GM21737 (cell line): ENCODE data around the gene SRM.
"Not testable (repeated sequence)": the region's sequence is repeated elsewhere in the genome, so short reads cannot be mapped to it uniquely, and the experiment has no call there.

Experiments
- ATAC-seq: cut with Tn5 transposase; IDR thresholded peaks from one replicate; pipeline ENCODE4 v1.9.1; 2021; ENCODE audit warnings: mild to moderate bottlenecking, moderate library complexity; ENCODE audit not compliant: unreplicated experiment

SRM gene

GRCh38 chr1:11045428-11046269 is 14.2 kb downstream of the SRM start:
- ATAC-seq: no peak

DNA sequence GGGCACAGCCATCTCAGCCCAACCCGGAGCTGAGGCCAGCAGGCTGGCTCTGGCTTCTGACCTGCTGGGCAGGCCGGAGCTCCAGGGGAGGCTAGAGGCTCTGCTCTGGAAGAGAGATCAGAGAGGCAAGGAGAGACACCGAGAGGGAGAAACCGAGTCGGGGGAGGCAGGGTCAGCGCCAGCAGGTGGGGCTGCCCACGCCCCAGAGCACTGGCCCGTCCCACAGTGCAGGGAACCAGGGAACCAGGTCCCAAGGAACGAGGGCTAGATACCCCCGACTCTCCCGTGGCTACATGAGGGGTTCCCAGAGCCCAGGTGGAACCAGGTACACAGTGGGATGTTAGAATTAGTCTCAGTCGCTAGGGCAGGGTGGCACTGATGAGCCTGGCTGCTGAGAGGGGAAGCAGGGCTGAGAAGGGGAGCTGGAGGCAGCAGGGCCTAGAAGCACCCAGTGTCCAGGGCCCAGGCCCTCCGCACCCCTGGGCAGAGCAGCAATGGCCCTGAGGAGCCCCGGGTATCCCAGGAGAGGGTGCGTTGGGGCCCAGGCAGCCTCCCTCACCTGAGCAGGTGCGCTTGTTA is 14.9 kb downstream of the SRM start:
- no peak for ATAC-seq

DNA sequence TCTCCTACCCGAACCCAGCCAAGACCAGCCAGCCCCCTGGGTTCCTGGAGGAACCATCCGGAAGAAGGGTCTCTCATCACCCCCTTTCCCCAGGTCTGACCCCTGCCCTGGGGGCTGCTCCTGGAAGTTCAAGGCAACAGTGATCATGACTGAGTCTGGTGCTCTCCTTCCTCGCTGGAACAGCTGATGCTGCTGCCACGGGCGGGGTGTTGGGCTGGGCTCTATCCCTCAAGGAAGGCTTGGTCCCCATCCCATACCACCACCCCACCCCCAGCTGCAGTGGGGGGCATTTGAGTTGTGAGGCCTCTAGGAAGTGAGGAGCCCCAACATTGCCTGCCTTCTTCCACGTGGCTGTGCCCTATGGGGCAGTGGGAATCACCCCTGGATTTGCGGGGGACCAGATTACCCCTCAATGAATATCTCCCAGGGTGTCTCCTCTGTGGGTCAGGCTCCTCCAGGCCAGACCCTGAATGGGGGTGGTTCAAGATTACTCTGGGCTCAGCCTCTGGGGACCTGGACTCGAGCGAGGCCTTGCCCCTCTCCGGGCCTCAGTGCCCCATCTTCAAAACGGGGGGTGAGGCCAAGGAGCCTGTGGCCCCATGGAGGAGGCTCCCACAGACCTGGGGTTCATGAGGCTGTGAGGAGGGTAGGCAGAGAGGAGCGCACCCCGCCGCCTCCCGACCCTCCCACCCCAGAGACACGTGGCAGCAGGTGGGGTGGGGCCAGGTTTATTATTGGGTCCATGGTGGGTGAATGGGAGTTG is 15.6 kb downstream of the SRM start:
- no peak for ATAC-seq

GRCh38 chr1:11042995-11043874 is 16.6 kb downstream of the SRM start:
- ATAC-seq: no peak

GRCh38 chr1:11042065-11042464 is 17.8 kb downstream of the SRM start:
- no peak for ATAC-seq

DNA sequence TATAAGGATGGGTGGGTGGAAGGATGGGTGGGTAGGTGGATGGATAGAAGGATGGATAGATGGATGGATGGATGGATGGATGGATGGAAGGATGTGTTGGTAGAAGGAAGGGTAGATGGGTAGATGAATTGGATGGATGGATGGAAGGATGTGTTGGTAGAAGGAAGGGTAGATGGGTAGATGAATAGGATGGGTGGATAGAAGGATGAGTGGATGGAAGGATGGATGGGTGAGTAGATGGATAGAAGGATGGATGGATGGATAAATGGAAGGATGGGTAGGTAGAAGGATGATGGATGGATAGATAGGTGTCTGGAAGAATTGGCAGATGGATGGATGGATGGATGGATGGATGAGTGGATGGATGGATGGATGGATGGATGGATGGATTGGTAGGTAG is 18.8 kb downstream of the SRM start:
- no peak for ATAC-seq

- ATAC-seq: not testable (repeated sequence)
These were observed 19.8 kb downstream of the SRM start for GRCh38 chr1:11040105-11040429.

- ATAC-seq: no peak
These were observed 20.3 kb downstream of the SRM start for GRCh38 chr1:11039351-11040104.

DNA sequence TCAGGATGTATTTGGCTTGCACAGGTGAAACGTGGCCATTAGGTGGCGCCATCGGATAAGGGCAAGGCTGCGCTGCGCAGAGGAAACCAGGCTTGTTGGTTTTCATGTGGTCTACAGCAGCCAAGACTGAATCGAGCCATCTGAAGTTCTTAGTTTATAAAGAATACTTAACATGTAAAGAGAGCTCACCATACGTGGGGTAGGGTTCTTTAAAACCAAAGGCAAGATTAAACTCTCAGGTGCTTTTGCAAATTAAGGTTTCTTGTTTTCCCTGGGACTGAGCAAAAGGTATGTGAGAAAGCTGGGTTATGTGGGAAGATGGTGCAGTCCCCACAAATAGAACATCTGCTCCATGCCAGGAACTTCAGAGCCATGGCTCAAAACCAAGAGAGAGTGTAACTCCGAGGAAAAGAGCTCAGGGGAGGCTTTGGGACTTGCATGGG is 22.1 kb downstream of the SRM start:
- no peak for ATAC-seq

DNA sequence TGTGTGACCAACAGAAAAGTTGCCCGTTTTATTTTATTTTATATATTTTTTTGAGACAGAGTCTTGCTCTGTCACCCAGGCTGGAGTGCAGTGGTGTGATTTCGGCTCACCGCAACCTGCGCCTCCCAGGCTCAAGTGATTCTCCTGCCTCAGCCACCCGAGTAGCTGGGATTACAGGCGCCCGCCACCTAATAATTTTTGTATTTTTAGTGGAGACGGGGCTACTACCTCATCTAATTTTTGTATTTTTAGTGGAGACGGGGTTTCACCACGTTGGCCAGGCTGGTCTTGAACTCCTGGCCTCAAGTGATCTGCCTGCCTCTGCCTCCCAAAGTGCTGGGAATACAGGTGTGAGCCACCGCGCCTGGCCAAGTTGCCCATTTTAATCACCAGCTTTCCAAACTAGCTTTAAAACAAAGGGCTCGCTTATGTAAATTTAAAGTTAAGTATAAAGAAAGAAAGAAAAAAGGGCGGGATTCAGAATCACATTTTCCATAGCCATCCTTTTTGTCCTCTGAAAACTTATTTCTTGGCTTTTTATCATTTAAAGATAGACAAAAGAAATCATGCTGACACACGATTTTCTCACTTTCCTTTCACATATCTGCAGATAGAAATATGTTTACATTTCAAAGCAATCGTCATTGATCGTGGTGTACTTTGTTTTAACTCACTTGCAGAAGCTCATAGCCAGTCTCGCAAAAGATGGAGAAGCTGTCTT is 22.6 kb downstream of the SRM start:
- not testable (repeated sequence) for ATAC-seq

DNA sequence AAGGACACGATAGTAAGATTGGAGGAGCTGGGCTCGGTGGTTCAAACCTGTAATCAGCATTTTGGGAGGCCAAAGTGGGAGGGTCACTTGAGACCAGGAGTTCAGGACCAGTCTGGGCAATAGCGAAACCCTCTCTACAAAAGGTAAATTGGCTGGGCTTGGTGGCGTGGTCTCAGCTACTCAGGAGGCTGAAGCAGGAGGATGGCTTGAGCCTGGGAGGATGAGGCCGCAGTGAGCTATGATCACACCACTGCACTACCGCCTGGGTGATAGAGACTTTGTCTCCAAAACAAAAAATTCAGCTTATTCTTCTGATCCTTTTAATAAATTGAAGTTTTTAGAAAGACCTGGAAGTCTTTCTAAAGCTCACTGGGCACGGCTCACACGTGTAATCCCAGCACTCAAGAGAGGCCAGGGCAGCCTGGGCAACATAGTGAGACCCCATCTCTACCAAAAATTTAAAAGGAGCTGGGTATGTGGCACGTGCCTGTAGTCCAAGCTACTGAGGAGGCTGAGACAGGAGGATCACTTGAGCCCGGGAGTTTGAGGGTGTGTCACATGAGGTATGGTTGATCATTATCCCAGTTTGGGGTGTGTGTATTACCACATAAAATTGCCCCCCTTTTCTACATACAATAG is 28.1 kb downstream of the SRM start:
- no peak for ATAC-seq

DNA sequence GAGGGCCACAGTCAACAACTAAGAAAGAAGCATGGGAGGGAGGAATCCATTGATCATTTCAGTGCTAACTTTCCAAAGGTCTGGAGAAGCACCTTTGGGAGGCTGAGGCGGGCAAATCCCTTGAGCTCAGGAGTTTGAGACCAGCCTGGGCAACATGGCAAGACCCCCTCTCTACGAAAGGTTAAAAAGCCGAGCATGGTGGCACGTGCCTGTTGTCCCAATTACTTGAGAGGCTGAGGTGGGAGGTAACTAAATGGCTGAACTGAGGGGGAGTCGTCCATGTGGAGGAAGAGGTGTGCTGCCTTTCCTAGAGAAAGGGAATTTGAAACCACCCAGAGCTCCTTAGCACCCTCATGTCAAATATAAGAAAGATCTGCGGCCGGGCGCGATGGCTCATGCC is 29.0 kb downstream of the SRM start:
- no peak for ATAC-seq

DNA sequence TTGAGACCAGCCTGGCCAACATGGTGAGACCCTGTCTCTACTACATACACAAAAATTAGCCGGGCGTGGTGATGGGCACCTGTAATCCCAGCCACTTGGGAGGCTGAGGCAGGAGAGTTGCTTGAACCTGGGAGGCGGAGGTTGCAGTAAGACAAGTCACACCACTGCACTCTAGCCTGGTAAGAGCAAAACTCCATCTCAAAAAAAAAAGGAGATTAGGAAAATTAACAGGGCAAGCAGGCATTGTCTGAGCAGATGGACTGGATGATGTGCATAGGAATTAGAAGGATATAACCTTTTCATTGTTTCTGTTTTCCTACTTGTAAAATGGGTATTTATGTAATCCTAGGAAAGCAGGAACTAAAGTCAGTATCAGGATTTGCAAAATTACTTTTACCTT is 31.8 kb downstream of the SRM start:
- ATAC-seq: no peak

DNA sequence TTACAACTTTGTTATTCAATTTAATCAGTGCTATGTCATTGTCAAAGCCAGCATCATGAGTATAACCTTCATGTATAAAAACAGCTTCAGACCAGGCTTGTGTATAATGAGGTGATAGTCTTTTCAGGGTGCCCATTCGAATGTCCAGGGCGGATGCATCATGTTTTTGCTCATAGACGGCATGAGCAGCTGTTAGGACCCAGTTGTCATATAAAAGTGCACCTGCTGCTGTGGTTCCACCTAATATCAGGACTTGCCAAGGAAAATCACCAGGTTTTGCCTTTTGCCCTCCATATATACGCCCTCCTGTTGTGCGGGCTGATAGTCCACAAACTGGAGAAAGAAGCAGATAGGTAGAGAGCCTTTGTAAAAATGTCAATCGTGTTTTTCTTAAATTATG is 32.5 kb downstream of the SRM start:
- ATAC-seq: no peak

- no peak for ATAC-seq
These were observed 32.9 kb downstream of the SRM start for GRCh38 chr1:11026903-11027302.

GRCh38 chr1:11026052-11026451 is 33.8 kb downstream of the SRM start:
- ATAC-seq: no peak

- ATAC-seq: no peak
These were observed 34.2 kb downstream of the SRM start for GRCh38 chr1:11025618-11026017.

DNA sequence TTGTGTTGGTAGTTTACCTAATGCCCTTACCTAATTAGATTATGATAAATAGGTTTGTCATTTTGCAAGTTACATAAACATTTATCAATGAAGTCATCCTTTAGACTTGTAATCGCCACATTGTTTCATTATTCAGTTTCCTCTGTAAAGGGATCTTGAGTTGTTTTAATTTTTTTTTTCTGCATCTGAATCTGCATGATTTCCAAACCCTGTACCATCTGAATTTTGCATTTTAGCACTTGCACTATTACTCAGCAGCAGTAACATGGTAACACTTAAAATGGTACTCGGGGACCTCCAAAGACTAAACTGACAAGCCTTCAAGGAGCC is 35.0 kb downstream of the SRM start:
- ATAC-seq: no peak

DNA sequence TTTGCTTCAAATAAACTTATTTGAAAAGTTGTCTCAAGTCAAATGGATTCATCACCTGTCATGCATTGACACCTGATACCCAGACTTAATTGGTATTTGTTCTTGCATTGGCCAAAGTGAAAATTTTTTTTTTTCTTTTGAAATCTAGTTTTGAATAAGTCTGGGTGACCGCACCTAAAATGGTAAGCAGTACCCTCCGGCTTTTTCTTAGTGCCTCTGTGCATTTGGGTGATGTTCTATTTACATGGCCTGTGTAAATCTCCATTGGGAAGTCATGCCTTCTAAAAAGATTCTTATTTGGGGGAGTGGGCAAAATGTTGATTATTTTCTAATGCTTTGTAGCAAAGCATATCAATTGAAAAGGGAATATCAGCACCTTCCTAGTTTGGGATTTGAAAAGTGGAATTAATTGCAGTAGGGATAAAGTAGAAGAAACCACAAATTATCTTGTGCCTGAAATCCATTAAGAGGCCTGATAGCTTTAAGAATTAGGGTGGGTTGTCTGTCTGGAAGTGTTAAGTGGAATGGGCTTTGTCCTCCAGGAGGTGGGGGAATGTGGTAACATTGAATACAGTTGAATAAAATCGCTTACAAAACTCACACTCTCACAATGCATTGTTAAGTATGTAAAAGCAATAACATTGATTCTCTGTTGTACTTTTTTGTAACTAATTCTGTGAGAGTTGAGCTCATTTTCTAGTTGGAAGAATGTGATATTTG is 35.5 kb downstream of the SRM start:
- no peak for ATAC-seq
